ENCODE results near the gene CCR8.

DNA sequence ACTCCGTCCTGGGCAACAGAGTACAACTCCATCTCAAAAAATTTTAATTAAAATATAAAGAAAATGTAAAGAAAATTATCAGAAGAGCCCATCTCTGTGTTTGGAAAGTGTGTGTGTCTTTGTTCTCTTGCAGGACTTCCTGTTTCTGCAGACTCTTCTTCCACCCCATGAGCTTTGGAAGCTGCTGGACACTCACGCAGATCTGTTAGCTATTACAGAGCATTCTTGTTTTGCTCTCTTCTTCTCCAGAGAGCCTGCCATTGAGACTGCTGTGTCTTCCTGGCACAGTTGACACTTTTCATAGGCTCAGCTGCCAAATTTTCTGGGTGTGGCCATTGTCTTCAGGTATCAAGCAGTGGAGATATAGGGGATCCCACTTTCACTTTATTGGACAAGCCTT is 6.0 kb upstream of the CCR8 start:
- TF ChIP-seq, protein P1, sequence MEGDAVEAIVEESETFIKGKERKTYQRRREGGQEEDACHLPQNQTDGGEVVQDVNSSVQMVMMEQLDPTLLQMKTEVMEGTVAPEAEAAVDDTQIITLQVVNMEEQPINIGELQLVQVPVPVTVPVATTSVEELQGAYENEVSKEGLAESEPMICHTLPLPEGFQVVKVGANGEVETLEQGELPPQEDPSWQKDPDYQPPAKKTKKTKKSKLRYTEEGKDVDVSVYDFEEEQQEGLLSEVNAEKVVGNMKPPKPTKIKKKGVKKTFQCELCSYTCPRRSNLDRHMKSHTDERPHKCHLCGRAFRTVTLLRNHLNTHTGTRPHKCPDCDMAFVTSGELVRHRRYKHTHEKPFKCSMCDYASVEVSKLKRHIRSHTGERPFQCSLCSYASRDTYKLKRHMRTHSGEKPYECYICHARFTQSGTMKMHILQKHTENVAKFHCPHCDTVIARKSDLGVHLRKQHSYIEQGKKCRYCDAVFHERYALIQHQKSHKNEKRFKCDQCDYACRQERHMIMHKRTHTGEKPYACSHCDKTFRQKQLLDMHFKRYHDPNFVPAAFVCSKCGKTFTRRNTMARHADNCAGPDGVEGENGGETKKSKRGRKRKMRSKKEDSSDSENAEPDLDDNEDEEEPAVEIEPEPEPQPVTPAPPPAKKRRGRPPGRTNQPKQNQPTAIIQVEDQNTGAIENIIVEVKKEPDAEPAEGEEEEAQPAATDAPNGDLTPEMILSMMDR (IDR thresholded peaks at IDR 0.05), result no peak
- no peak for TF ChIP-seq POLR2A (IDR thresholded peaks at IDR 0.05)
